Astrocyte (in vitro differentiated cells and primary cell): Measurements from ENCODE around the gene TANK. TPM values are rescaled to one million over a fixed set of nuclear protein-coding genes. Genes with fewer than 3 reads are reported as not detected.
"Not testable (repeated sequence)": the region's sequence is repeated elsewhere in the genome, so short reads cannot be mapped to it uniquely, and the experiment has no call there.

Experiments used
- DNase-seq: peaks from one replicate; pipeline ENCODE4 v3.0.0-alpha.2; 2010; ENCODE audit warnings: low read depth
- FAIRE-seq: peaks from 2 replicates; lab custom pipeline; 2011; peaks lifted over from hg19 to GRCh38; lab: Jason Lieb, UNC
- H2AFZ ChIP-seq: 2 replicates; pipeline ENCODE4 v1.6.0; 2012; ENCODE audit warnings: low read depth, low read length, inconsistent platforms
- H3K27ac ChIP-seq: 2 replicates; pipeline ENCODE4 v1.5.1; 2011; ENCODE audit warnings: low read depth, low read length, inconsistent platforms
- H3K27me3 ChIP-seq: 2 replicates; pipeline ENCODE4 v1.6.0; 2011; ENCODE audit warnings: low read length, inconsistent platforms; ENCODE audit not compliant: insufficient read depth
- H3K36me3 ChIP-seq: 2 replicates; pipeline ENCODE4 v1.5.1; 2011; ENCODE audit warnings: low read length, inconsistent platforms; ENCODE audit not compliant: insufficient read depth
- H3K4me1 ChIP-seq: 2 replicates; pipeline ENCODE4 v1.5.1; 2011; ENCODE audit warnings: low read length, inconsistent platforms; ENCODE audit not compliant: insufficient read depth
- H3K4me2 ChIP-seq: 2 replicates; pipeline ENCODE4 v1.6.0; 2012; ENCODE audit warnings: low read length, inconsistent platforms
- H3K4me3 ChIP-seq: 2 replicates; pipeline ENCODE4 v1.5.1; 2011; ENCODE audit warnings: low read depth, mild to moderate bottlenecking, low read length, inconsistent platforms; ENCODE audit not compliant: insufficient read depth
- H3K79me2 ChIP-seq: 2 replicates; pipeline ENCODE4 v1.6.0; 2012; ENCODE audit warnings: mild to moderate bottlenecking, low read length, inconsistent platforms; ENCODE audit not compliant: insufficient read depth
- H3K9ac ChIP-seq: 2 replicates; pipeline ENCODE4 v1.6.0; 2012; ENCODE audit warnings: mild to moderate bottlenecking, low read length, inconsistent platforms
- H3K9me3 ChIP-seq: 2 replicates; pipeline ENCODE4 v1.5.1; 2012; ENCODE audit warnings: low read depth, mild to moderate bottlenecking, low read length, inconsistent platforms; ENCODE audit not compliant: insufficient read depth
- H4K20me1 ChIP-seq: 2 replicates; pipeline ENCODE4 v1.6.0; 2012; ENCODE audit warnings: low read length, inconsistent platforms; ENCODE audit not compliant: insufficient read depth
- H3K27ac Mint-ChIP-seq: one replicate; pipeline ENCODE4 v1.8.0; 2021; ENCODE audit warnings: mild to moderate bottlenecking, mixed read lengths; ENCODE audit not compliant: unreplicated experiment
- H3K27me3 Mint-ChIP-seq: one replicate; pipeline ENCODE4 v1.8.0; 2021; ENCODE audit warnings: low read depth, mixed read lengths; ENCODE audit not compliant: unreplicated experiment
- H3K36me3 Mint-ChIP-seq: one replicate; pipeline ENCODE4 v1.8.0; 2021; ENCODE audit warnings: low read depth, mixed read lengths; ENCODE audit not compliant: unreplicated experiment
- H3K4me1 Mint-ChIP-seq: one replicate; pipeline ENCODE4 v1.8.0; 2021; ENCODE audit warnings: low read depth, mixed read lengths; ENCODE audit not compliant: unreplicated experiment
- H3K4me3 Mint-ChIP-seq: one replicate; pipeline ENCODE4 v1.8.0; 2021; ENCODE audit warnings: mild to moderate bottlenecking, moderate library complexity, mixed read lengths; ENCODE audit not compliant: unreplicated experiment
- H3K9me3 Mint-ChIP-seq: one replicate; pipeline ENCODE4 v1.8.0; 2021; ENCODE audit warnings: mild to moderate bottlenecking, mixed read lengths; ENCODE audit not compliant: unreplicated experiment
- CTCF ChIP-seq: IDR thresholded peaks from 2 replicates; pipeline ENCODE4 v1.5.1; 2011; ENCODE audit warnings: low read depth, mild to moderate bottlenecking, inconsistent platforms, low read length, moderate library complexity; ENCODE audit not compliant: insufficient read depth
- EZH2 ChIP-seq: IDR thresholded peaks from 2 replicates; pipeline ENCODE4 v1.6.1; 2012; ENCODE audit warnings: mild to moderate bottlenecking, low read length, inconsistent platforms; ENCODE audit not compliant: insufficient read depth
- total RNA-seq: library from RNA; stranded (reverse); gene quantifications from 2 replicates; pipeline ENCODE4 v1.2.1, GENCODE V29; 2021

TANK gene
- total RNA-seq, 1 donor from 2014 or later, result 55.7 TPM

- H2AFZ ChIP-seq, result no peak overlapping the region
- H3K27me3 ChIP-seq, result no peaks in the 10 kb centered on the region
- Mint-ChIP-seq H3K4me1 (no peaks in the 10 kb centered on the region), H3K27ac (no peak overlapping the region), H3K9me3 (no peaks in the 10 kb centered on the region), H3K27me3 (no peaks in the 10 kb centered on the region), H3K36me3 (peaks cover 14% of the 10 kb centered on the region), H3K4me3 (no peak overlapping the region)
- no peak for TF ChIP-seq EZH2
- no peak overlapping the region for H3K27ac ChIP-seq
- FAIRE-seq (no peak), DNase-seq (no peak)
- no peak overlapping the region for H3K4me2 ChIP-seq
- no peak overlapping the region for H3K4me3 ChIP-seq
- H4K20me1 ChIP-seq, result peaks cover under 1% of the 10 kb centered on the region
- H3K9me3 ChIP-seq, result no peaks in the 10 kb centered on the region
- H3K79me2 ChIP-seq, result peaks cover under 1% of the 10 kb centered on the region
- H3K4me1 ChIP-seq, result no peaks in the 10 kb centered on the region
- peaks cover 5% of the 10 kb centered on the region for H3K36me3 ChIP-seq
- H3K9ac ChIP-seq, result no peak overlapping the region
Measured at GRCh38 chr2:161190050-161190449, 29.8 kb downstream of the TANK start.

GRCh38 chr2:161195602-161196001 is 35.4 kb downstream of the TANK start:
- not testable (repeated sequence) for H2AFZ ChIP-seq, H3K9me3 Mint-ChIP-seq, H3K9ac ChIP-seq, H3K4me3 Mint-ChIP-seq, FAIRE-seq, H3K4me2 ChIP-seq, H3K27ac Mint-ChIP-seq, H3K4me1 ChIP-seq, H3K4me1 Mint-ChIP-seq, DNase-seq, H3K36me3 ChIP-seq, H3K27me3 ChIP-seq, H3K9me3 ChIP-seq, H3K27ac ChIP-seq, H3K36me3 Mint-ChIP-seq, H3K27me3 Mint-ChIP-seq, H3K4me3 ChIP-seq
- Histone ChIP-seq H4K20me1 (peaks cover 19% of the 10 kb centered on the region), H3K79me2 (peaks cover 10% of the 10 kb centered on the region)

- TF ChIP-seq EZH2 (no peak), CTCF (no peak)
- no peak overlapping the region for H3K27ac ChIP-seq
- H3K79me2 ChIP-seq, result peaks cover 10% of the 10 kb centered on the region
- H3K36me3 ChIP-seq, result peaks cover 6% of the 10 kb centered on the region
- no peaks in the 10 kb centered on the region for H3K4me1 ChIP-seq
- H3K27me3 ChIP-seq, result no peaks in the 10 kb centered on the region
- Mint-ChIP-seq H3K27ac (no peak overlapping the region), H3K9me3 (no peaks in the 10 kb centered on the region), H3K36me3 (peaks cover 7% of the 10 kb centered on the region), H3K4me3 (no peak overlapping the region), H3K4me1 (no peaks in the 10 kb centered on the region), H3K27me3 (no peaks in the 10 kb centered on the region)
- no peak for FAIRE-seq
- H3K4me3 ChIP-seq, result no peak overlapping the region
- H3K4me2 ChIP-seq, result no peak overlapping the region
- no peak overlapping the region for H3K9ac ChIP-seq
- no peak for DNase-seq
- no peak overlapping the region for H2AFZ ChIP-seq
- no peaks in the 10 kb centered on the region for H3K9me3 ChIP-seq
- H4K20me1 ChIP-seq, result peaks cover 21% of the 10 kb centered on the region
Measured at GRCh38 chr2:161199912-161200701, 39.9 kb downstream of the TANK start.
